GM10266 (cell line): ENCODE measurements around the gene PLD5.
"Not testable (repeated sequence)": the region's sequence is repeated elsewhere in the genome, so short reads cannot be mapped to it uniquely, and the experiment has no call there.

ENCODE experiments used
- DNase-seq: peaks from one replicate; pipeline ENCODE4 v3.0.0; 2012; ENCODE audit errors: extremely low spot score
- CTCF ChIP-seq: IDR thresholded peaks from 2 replicates; pipeline ENCODE4 v1.5.1; 2012; ENCODE audit warnings: mild to moderate bottlenecking, low read depth; ENCODE audit not compliant: control insufficient read depth, insufficient read depth; ENCODE audit errors: missing control alignments

PLD5 gene

DNA sequence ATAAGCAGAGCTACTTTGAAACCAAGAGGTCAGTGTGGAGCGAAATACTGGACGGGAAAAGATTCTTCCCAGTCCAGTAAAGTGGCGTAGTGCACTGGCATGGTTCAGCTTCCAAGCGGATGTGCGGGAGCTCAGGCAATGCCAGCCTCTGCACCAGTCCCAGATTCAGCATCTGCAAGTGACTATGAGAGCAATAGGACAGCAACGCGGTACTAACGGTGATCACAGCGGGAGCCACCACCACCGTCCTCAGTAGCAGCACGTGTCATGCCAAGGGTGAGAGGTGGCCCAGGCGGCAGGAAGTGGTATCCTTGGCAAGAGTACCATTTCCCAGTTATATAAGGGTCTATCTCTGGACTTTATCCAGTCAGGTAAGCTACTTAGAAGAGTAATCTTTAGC lies 17.8 kb downstream of the PLD5 start:
- no peak for DNase-seq
- TF ChIP-seq CTCF = no peak

GRCh38 chr1:242489545-242489944 lies 35.0 kb downstream of the PLD5 start:
- TF ChIP-seq CTCF = no peak
- DNase-seq = no peak

DNA sequence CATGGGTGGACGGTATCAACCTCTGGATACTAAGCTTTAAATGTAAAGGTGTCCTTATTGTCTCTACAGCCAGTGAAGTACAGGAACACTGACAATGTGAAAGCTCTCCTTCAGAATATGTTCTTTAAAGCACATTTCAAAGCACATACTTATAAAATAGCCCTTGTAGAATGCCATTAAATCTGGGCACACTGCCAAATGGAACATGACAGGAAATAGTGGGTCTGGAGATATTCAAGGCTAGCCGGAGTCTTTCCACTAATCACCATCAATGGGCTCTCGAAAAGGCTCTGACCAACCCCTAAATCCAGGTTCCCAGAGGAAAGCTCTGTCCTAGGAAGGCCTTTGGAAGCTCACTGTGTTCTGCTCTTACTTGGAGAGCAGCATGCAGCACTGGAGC lies 46.6 kb downstream of the PLD5 start:
- DNase-seq = no peak
- TF ChIP-seq CTCF = no peak

DNA sequence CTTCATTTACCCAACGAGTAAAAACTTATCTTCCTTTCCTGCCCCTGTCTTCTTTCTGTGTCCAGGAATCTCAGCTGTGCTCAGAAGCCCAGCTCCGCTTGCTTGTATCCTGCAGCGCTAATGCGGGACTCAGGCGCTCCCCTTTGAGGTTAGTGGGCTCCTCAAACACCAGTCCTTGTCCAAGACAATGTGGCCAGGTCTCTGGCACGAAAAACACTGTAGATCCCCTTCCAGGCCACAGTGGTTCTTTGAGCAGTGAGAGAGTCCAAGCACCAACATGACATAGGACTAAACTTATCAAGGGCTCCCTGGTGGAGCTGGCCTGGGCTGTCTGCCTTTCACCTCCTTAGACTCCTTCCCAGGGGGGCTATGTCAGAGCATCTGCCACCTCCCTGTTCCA lies 53.7 kb downstream of the PLD5 start:
- TF ChIP-seq CTCF = no peak
- no peak for DNase-seq

- no peak for TF ChIP-seq CTCF
- DNase-seq = no peak
Measured at GRCh38 chr1:242468784-242469183, 55.7 kb downstream of the PLD5 start.

DNA sequence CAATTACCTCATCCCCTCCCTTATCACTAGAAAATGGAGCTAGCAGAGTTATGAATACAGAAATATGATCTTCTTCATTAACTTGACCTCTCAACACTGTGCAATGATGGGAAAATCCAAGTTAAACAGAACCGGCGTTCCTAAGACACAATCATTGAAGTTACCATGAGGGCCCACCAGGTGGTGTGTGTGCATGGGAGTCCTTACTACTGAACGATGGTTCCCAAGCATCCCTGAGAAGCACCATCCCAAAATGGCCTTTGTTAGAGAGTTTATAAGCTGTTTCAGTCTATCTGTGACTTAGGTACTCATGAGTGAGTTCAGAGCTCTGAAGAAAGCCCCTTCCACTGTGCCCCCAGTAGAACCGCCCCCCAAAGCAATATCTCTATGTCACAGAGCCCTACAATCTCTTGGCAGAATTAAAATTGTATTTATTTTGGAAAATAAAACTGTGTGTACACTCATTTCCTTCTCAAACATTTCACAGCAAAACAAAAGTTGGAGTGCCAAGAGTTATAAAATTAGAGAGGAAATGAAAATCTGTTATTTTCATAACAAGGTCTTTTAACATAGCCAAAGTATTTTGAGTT lies 56.8 kb downstream of the PLD5 start:
- TF ChIP-seq CTCF = peak; percentile 45
- DNase-seq = peak; percentile 19

DNA sequence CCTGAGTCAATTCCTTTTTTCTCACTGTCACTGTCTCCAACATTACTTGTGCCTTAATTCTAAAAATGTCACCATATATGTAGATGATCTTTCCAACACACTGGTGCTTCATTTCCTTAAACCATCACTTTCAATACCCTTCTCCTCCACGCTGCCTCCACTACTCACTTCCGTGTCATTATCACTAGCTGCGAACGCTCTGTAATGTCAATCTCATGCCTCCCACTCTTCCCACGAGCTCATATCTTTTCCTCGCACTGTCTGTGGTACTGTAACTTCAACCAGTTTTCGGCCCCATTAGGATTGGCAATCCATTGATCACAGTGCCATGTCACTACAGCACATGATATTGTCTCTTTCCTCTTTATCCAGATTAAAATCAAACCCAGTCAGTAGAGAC lies 61.6 kb downstream of the PLD5 start:
- DNase-seq = no peak
- no peak for TF ChIP-seq CTCF

- not testable (repeated sequence) for DNase-seq
Measured at GRCh38 chr1:242459740-242460139, 64.8 kb downstream of the PLD5 start.
